DMS 273 (cell line): ENCODE results near the gene GARIN5A.

Experiments used
- DNase-seq: peaks from one replicate; lab custom pipeline; 2025; ENCODE audit not compliant: unreplicated experiment; lab: John Stamatoyannopoulos, UW

Gene GARIN5A

GRCh38 chr19:50476224-50476906 lies at the start of gene GARIN5A, which contains the start of gene EMC10:
GARIN5A (minus strand) TSS chr19:50476848; CDS start chr19:50476388, 460 bp downstream.
EMC10 (plus strand) TSS chr19:50476507; CDS start chr19:50476545, 38 bp downstream.
- DNase-seq, result peak; percentile 95

DNA sequence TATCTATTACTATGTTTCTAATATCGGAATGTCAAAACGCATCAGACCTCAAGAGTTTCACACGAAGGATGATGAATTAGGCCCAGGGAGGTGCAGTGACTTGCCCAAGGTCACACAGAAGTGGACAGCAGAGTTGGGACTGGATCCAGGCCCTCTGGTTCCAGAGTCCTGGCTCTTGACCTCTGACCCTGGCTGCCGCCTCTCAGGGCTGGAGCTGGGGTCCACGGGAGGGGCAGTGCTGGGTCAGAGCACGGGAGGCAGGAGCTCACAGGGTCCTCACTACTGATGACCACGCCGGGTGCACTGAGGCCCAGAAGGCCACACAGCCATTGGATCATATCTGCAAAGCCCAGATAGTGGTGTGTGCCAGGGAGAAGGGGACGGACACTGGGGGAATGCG lies 46.2 kb upstream of the GARIN5A start:
- no peak for DNase-seq

DNA sequence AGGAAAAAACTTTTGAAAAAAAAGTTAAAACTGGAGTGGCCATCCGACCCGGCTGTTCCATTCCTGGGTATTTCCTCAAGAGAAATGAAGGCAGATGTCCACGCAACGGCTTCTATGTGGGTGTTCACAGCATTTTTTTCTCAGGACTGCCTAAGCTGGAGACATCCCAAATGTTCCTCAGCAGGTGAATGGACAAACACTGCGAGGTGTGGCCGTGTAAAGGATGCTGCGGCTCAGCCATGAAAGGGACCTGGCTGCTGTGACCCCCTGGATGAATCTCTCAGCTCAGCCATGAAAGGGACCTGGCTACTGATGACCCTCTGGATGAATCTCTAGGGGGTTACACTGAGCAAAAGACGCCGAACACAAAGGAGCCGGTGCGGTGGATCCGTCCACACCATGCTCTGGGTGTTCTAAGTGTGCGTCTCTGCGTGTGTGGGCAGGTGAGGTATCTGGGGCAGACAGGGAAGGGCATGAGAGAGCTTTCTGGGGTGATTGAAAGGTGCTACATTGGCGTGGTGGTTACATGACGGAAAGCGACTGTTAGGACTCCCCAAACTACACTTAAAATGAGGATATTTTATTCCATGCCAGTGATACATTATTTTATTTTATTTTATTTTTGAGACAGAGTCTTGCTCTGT lies 44.3 kb upstream of the GARIN5A start:
- no peak for DNase-seq

DNA sequence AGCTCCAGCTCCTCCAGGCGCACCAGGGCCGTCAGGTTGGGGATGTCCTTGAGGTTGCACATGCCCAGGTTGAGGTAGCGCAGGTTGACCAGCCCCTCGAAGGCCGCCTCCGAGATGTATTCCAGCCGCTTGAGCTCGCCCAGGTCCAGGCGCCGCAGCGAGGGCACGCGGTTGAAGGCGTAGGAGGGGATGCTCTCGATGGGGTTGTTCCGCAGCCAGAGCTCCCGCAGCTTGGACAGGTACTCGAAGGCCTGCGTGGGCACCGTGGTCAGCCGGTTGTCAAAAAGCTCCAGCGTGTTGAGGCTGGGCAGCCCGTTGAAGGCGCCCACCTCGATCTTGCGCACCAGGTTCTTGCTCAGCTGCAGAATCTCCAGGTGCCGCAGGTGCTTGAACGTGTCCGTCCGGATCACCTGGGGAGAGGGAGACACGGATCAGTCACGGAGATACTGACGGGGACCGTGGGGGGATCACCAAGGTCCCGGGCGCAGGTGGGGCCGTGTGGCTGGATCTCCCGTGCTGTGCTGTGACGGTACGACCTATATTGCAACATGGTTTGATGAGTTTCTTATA lies 42.4 kb upstream of the GARIN5A start:
- no peak for DNase-seq

DNA sequence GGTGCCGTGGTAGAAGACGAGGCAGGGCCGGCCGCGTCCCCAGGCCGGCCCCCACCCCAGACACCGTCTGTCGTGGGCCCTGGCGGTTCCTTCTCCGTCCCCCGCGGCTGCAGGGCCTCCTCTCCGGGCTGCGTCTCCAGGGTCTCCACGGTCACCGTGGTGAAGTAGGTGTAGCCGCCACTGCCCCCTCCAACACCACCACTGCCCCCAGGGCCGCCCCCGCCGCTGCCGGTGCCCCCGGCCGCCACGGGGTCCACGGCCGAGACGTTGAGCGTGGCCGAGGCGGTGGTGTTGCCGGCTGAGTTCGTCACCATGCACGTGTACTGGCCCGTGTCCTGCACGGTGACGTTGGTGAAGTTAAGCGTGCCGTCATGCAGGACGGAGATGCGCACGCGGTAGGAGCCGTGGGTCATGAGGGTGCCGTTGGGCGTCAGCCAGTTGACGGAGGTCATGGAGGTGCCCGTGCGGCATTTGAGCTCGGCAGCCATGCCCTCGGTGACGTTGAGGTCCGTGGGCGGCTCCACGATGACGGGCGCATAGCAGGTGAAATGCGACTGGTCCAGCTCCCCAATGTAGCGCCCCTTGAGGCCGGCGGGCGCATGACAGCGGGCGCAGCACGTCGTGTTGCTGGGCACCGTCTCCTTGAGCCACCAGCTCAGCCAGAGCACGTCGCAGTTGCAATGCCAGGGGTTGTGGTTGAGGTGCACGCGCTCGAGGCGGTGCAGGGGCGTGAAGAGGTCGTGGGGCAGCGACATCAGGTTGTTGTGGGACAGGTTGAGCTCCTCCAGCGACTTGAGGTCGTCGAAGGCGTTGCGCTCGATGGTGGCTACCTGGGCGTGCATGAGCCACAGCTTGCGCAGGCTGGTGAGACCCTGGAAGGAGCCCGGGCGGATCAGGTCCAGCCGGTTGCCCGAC lies 41.7 kb upstream of the GARIN5A start:
- DNase-seq, result no peak

DNA sequence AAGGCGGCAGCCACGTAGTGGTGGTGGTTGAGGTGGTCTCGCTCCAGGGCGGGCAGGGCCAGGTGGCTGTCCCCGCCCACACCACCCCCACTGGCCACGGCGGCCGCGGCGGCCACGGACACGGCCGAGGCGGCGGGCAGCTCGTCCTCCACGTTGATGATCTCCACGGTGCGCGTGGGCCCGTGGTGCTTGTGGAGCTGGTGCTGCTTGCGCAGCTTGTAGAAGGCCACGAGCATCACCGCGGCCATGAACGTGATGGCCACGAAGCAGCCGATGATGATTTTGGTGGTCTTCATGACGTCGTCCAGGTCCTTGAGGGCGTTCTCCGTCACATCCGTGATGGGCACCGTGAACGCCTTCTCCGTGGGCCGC lies 41.0 kb upstream of the GARIN5A start:
- no peak for DNase-seq

DNA sequence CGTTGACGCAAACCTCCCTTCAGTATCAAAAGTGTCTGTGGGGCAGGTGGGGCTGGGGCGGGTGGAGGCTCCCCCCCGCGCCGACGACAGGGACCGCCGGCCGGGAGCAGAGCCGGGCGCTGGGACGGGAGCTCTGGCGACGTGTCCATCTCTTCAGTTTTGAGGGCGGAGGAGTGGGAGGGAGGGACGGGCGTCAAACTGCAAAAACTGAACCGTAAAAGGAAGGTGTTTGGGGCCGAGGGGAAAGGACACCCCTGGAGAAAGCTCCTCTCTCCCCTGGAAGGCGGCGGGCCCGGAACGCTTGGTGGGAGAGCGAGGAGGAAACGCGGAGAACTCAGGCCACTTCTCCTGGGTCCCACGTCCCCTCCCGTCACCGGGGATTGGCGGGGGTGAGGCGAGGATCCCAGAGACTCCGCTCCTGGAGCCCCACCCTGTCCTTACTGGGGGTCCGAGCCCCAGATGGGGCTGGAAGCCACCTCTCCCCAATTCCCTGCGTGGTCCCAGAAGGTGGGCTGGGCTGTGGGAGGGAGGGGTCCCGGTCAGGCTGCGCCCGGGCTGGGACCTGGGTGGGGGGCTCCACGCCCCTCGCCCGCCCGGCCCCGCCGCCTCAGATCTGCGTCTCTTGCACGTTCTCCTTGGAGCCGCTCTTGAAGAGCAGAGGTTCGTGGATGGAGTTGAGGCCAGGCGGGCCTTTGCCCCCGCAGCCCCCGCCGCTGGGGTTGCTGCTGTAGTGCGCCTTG lies 40.5 kb upstream of the GARIN5A start:
- no peak for DNase-seq

DNA sequence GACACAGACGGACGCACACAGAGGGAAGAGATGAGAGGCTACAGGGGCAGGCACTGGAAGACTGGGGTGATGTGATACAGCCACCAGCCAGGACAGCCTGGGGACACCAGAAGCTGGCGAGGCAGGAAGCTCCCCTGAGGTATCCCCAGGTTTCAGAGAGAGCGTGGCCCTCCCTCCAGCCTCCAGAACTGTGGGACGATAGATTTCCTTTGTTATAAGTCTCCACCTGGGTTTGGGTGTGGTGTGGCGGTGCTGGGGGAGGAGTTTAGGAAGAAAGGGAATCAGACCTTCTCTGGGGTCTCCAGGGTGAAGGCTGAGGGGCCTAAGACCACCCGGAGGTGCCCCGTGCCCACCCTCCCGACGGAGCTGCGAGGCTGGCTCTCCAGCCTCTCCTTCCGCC lies 39.8 kb upstream of the GARIN5A start:
- no peak for DNase-seq

DNA sequence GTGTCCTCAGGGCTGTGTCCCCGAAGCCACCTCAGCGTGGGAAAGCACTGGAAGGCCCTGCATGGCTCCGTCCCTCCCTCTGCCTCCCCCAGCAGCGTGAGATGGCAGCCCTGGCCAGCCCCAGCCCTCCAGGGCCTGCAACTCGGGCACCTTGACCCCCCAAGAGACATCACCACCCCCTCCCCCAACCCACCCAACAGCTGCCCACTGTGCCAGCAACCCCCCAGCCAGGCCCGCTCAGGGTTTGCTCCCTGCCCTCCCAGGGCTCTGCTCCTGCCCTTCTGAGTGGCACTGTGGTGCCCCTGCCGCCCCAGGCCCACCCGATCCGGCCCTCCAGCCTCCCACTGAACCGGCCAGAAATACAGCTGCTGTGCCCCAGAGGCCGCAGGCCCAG lies 38.5 kb upstream of the GARIN5A start:
- DNase-seq, result no peak

- peak; percentile 87 for DNase-seq
Observed at GRCh38 chr19:50514346-50515167, 37.9 kb upstream of the GARIN5A start.

DNA sequence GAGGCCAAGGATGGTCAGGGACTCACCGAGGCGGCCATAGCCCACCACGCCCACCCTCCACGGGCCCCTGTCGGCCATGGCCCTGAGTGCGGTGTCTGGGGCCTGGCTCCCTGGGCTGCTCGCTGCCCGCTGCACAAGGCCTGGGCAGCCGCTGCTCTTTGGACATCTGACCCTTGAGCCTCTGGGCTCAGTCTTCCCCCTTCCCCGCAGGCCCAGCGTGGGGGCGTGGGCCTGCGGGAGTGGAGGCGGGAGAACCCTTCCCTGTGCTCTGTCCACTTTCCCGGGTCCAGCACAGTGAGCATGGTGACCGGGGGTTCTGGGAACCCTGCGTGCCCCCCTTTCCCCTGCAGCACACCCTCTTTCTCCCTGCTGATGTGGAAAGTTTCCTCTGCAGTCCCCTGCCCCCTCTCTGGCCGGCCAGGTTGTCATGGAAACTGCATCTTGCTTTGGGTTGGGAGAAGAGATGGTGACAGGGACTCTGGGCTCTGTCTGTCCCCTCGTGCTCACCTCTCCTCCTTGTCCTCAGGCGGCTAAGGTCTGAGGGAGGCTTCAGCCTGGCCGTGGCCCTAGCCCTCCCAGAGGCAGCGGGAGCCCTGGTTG lies 37.2 kb upstream of the GARIN5A start, which contains the start of gene ASPDH:
Gene ASPDH (minus strand): TSS at position 168 of the 600 bp plus-strand sequence. CDS start 90 bp downstream, at position 78.
- DNase-seq, result peak; percentile 47

DNA sequence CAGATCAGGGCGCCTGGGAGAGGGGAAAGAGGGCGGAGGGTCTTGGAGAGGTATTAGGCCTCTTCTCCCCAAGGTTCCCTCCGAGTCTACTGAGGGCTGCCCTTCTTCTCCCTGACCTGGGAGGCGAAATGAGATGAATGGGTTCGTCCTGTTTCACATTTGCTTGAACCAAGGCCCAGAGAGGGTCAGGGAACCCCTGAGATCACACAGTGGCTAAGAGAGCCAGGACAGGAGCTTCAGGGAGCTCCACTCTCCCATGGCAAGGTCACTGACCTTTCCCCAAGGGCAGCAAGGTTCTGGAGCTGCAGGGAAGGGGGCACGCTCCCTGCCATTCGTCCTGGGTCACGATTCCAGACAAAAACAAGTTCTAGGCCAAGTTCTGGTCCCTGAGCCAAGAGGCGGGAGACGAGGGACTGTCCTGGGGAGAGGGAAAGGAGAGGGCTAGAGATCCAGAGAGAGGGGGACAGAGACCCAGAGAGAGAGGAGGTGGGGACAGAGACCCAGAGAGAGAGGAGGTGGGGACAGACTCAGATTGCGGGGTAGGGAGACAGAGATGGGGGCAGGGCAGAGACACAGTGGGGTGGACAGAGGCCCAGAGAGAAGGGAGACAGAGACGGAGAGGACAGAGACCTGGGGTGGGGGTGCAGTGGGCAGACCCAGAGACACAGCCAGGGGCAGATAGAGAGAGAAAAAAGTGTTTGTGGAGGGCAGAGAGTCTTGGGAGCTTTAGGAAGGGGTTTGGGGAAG lies 36.5 kb upstream of the GARIN5A start:
- no peak for DNase-seq

GRCh38 chr19:50512112-50512998 lies 35.7 kb upstream of the GARIN5A start:
- DNase-seq, result no peak

GRCh38 chr19:50511069-50511822 lies 34.6 kb upstream of the GARIN5A start, which contains the start of gene JOSD2:
JOSD2 (minus strand) TSS chr19:50511191; CDS start chr19:50510431, 760 bp downstream.
- DNase-seq, result peak; percentile 100

DNA sequence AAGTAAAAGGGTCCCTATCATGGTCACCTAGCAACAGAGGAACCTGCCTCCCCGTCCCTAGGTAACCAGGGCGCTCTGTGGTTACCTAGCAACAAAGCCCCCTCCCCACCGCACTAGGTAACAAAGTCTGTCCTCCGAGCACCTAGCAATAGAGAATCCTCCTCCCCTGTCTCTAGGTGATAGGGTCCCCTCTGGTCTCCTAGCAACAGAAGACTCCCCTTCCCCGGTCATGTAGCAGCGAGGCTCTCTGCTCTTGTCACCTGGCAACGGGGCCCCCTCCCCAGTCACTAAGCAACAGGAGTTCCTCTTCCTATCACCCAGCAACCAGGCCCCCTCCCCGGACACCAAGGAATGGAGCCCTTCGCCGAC lies 34.0 kb upstream of the GARIN5A start:
- DNase-seq, result no peak

DNA sequence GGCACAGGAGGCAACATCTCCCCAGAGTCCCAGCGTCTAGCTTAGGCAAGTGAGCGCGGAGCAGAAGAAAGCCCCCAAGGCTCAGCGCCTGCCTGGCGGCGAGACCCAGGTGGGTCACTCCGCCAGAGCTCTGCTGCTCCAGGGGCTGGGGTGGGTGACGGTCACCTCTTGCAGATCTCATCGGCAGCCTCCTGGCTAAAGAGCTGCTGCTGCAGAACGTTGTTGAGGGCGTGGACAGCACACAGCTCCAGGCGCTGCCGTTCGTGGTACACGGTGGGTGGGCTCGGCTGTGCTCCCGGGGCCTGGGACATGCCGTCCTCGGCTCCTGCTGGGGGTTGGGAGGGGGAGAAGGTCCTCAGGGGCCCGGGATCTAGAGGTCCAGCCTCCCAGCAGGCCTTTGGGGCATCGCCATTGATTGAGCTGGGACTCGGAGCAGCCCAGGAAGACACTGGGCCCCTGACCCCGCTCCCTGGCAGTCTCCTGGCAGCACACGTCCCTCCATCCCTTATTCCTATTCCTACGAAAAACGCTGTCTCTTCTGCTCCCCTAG lies 33.5 kb upstream of the GARIN5A start:
- no peak for DNase-seq
